B cell (primary cell): ENCODE data around the gene PCK2. TPM values are rescaled to one million over a fixed set of nuclear protein-coding genes. Genes with fewer than 3 reads are reported as not detected.

Source experiments
- ATAC-seq: fragments of 200-7000 bp; cut with Tn5 transposase; one replicate; pipeline ENCODE4 v1.10.0; 2021; ENCODE audit warnings: low read depth, mild to moderate bottlenecking, moderate number of reproducible peaks, moderate library complexity
- CTCF ChIA-PET: fragments of 350-600 bp; sonication (Branson Sonifier 250); formaldehyde crosslinking; loops from one replicate; lab custom pipeline; 2021; ENCODE audit warnings: antibody characterized with exemption, inconsistent platforms; lab: Charles Lee
- POLR2A ChIA-PET: fragments of 350-600 bp; sonication (Branson Sonifier 250); formaldehyde crosslinking; loops from one replicate; lab custom pipeline; 2021; ENCODE audit warnings: antibody characterized with exemption; lab: Charles Lee
- DNase-seq: peaks from one replicate; pipeline ENCODE4 v3.0.0; 2013
- H2AFZ ChIP-seq: 2 replicates; pipeline ENCODE4 v1.6.1; 2012; ENCODE audit warnings: mild to moderate bottlenecking, low read depth, low read length; ENCODE audit not compliant: insufficient read depth, poor library complexity, severe bottlenecking
- H3K27ac ChIP-seq, 2 donors: 1 replicate in 1 of 2; 2 replicates in 1 of 2; pipeline ENCODE4 v1.5.1; 2012 to 2013; ENCODE audit warnings: low read length in 2 of 2, mild to moderate bottlenecking in 2 of 2, moderate library complexity in 1 of 2
- H3K27me3 ChIP-seq, 4 experiments: fragments of 200-600 bp in 1 of 4; sonication (generic) in 1 of 4; replicated peaks in 1 of 4; 1 replicate in 2 of 4; 2 replicates in 2 of 4; pipeline versions ENCODE4 v1.6.1 to v1.7.0; 2013 to 2016; ENCODE audit warnings: low read length in 3 of 4, mild to moderate bottlenecking in 2 of 4, mixed read lengths in 1 of 4, moderate library complexity in 1 of 4; ENCODE audit not compliant: insufficient read depth in 4 of 4, control insufficient read depth in 3 of 4; ENCODE audit errors: control extremely low read depth in 1 of 4
- H3K36me3 ChIP-seq, 2 experiments: replicated peaks in 1 of 2; 1 replicate in 1 of 2; 2 replicates in 1 of 2; pipeline versions ENCODE4 v1.6.1 to v1.7.1; 2013; ENCODE audit warnings: low read length in 1 of 2; ENCODE audit not compliant: insufficient read depth in 2 of 2, control insufficient read depth in 1 of 2; ENCODE audit errors: control extremely low read depth in 1 of 2, extremely low read depth in 1 of 2
- H3K4me1 ChIP-seq, 2 donors: fragments of 200-600 bp in 1 of 2; sonication (generic) in 1 of 2; 1 replicate in 1 of 2; 2 replicates in 1 of 2; pipeline versions ENCODE4 v1.5.1 to v1.6.1; 2013 to 2017; ENCODE audit warnings: low read length in 2 of 2; ENCODE audit not compliant: control insufficient read depth in 2 of 2, insufficient read depth in 2 of 2
- H3K4me2 ChIP-seq: replicated peaks from 2 replicates; pipeline ENCODE3; 2012; ENCODE audit warnings: mild to moderate bottlenecking, low read depth, low read length; ENCODE audit not compliant: poor library complexity, severe bottlenecking
- H3K4me3 ChIP-seq, 5 experiments: fragments of 200-600 bp in 1 of 5; sonication (generic) in 1 of 5; 1 replicate in 3 of 5; 2 replicates in 2 of 5; pipeline versions ENCODE4 v1.5.1 to v1.7.0; 2011 to 2016; ENCODE audit warnings: low read length in 4 of 5, mild to moderate bottlenecking in 4 of 5, low read depth in 2 of 5, control low read depth in 1 of 5, moderate library complexity in 1 of 5; ENCODE audit not compliant: insufficient read depth in 1 of 5; ENCODE audit errors: control extremely low read depth in 1 of 5, extremely low read depth in 1 of 5
- H3K79me2 ChIP-seq: fragments of 200-600 bp; sonication (generic); one replicate; pipeline ENCODE4 v1.6.0; 2016; ENCODE audit warnings: low read length; ENCODE audit not compliant: control insufficient read depth, insufficient read depth
- H3K9ac ChIP-seq: fragments of 200-600 bp; sonication (generic); 2 replicates; pipeline ENCODE4 v1.6.1; 2017; ENCODE audit warnings: mild to moderate bottlenecking, low read length, moderate library complexity
- H3K9me3 ChIP-seq, 3 donors: one replicate each; pipeline versions ENCODE4 v1.6.1 to v1.7.1; 2013; ENCODE audit warnings: low read length in 2 of 3; ENCODE audit not compliant: control insufficient read depth in 2 of 3, insufficient read depth in 1 of 3; ENCODE audit errors: control extremely low read depth in 1 of 3
- H4K20me1 ChIP-seq: 2 replicates; pipeline ENCODE4 v1.6.0; 2012; ENCODE audit warnings: mild to moderate bottlenecking, low read length; ENCODE audit not compliant: insufficient read depth, control insufficient read depth, poor library complexity, severe bottlenecking
- H3K27ac Mint-ChIP-seq: one replicate; pipeline ENCODE4 v1.8.0; 2021; ENCODE audit warnings: mixed read lengths
- H3K27me3 Mint-ChIP-seq: one replicate; pipeline ENCODE4 v1.8.0; 2021; ENCODE audit warnings: mixed read lengths
- H3K4me1 Mint-ChIP-seq: one replicate; pipeline ENCODE4 v1.8.0; 2021; ENCODE audit warnings: mixed read lengths
- H3K4me3 Mint-ChIP-seq: one replicate; pipeline ENCODE4 v1.8.0; 2021; ENCODE audit warnings: mixed read lengths
- H3K9me3 Mint-ChIP-seq: one replicate; pipeline ENCODE4 v1.8.0; 2022; ENCODE audit warnings: mixed read lengths; ENCODE audit not compliant: insufficient read depth
- EZH2 ChIP-seq: IDR thresholded peaks from 2 replicates; pipeline ENCODE4 v1.6.1; 2012; ENCODE audit warnings: borderline replicate concordance, low read depth, mild to moderate bottlenecking, moderate library complexity, low read length; ENCODE audit not compliant: insufficient read depth, poor library complexity, severe bottlenecking
- WGBS: methylation state at CpG from one replicate; pipeline ENCODE4 v1.1.5; 2013; ENCODE audit warnings: missing lambda C conversion rate; ENCODE audit not compliant: insufficient coverage; 5-methylcytosine and 5-hydroxymethylcytosine counted together
- intact Hi-C: fragments of 100-400 bp; cut with micrococcal nuclease; formaldehyde crosslinking; loops from one replicate; pipeline ENCODE4 v1.10.0; 2022
- polyA plus RNA-seq: library from polyadenylated mRNA; depleted of rRNA; stranded (reverse); fragments of >200 nt; gene quantifications from 2 replicates; pipeline ENCODE4 v1.2.3, GENCODE V29; 2012
- total RNA-seq, 2 donors: library from RNA; stranded (reverse); fragments of 120-200 nt in 1 of 2; gene quantifications; 1 replicate in 1 of 2; 2 replicates in 1 of 2; pipeline versions ENCODE4 v1.2.3 to v1.2.4, GENCODE V29; 2013 to 2022
- TF ChIP-seq, protein P1 (sequence below): fragments of 200-600 bp; IDR thresholded peaks from one replicate; pipeline ENCODE4 v1.8.0; 2022; ENCODE audit warnings: antibody characterized with exemption, mild to moderate bottlenecking

Gene PCK2
- total and polyA plus RNA-seq, 2 donors (not counting 1 experiment from before 2014, with no cell fraction given), result 40.4 to 58.4 TPM

GRCh38 chr14:24092505-24093206 is 1.5 kb upstream of the PCK2 start:
- H3K4me3 ChIP-seq, result no peak overlapping the region
- ATAC-seq (no peak), DNase-seq (peak; percentile 38)
- no peaks in the 10 kb centered on the region for H3K9me3 Mint-ChIP-seq
- peak overlapping the region in 1 of 2 donors; percentile 95 for H3K27ac ChIP-seq
- no peaks in the 10 kb centered on the region for H4K20me1 ChIP-seq
- 100% methylated on average over 3 of the region's 4 CpGs for WGBS
- peak overlapping the region; percentile 95 for H3K4me3 Mint-ChIP-seq
- POLR2A ChIA-PET, result interaction anchor here (0.6 to 4.1 kb wide), 5 partner anchors 11 to 88 kb away, joined by 3 to 35 read pairs (median 6); partner anchors contain the start of genes DCAF11 and NRL
- CTCF ChIA-PET, result interaction anchor here (0.7 to 12.1 kb wide), 18 partner anchors 11 to 461 kb away, joined by 3 to 292 read pairs (median 5); partner anchors contain the start of genes CARMIL3, DCAF11, IRF9 and NRL
- H2AFZ ChIP-seq, result no peak overlapping the region
- no peaks in the 10 kb centered on the region for H3K9me3 ChIP-seq
- no peak for TF ChIP-seq EZH2
- TF ChIP-seq, protein P1, sequence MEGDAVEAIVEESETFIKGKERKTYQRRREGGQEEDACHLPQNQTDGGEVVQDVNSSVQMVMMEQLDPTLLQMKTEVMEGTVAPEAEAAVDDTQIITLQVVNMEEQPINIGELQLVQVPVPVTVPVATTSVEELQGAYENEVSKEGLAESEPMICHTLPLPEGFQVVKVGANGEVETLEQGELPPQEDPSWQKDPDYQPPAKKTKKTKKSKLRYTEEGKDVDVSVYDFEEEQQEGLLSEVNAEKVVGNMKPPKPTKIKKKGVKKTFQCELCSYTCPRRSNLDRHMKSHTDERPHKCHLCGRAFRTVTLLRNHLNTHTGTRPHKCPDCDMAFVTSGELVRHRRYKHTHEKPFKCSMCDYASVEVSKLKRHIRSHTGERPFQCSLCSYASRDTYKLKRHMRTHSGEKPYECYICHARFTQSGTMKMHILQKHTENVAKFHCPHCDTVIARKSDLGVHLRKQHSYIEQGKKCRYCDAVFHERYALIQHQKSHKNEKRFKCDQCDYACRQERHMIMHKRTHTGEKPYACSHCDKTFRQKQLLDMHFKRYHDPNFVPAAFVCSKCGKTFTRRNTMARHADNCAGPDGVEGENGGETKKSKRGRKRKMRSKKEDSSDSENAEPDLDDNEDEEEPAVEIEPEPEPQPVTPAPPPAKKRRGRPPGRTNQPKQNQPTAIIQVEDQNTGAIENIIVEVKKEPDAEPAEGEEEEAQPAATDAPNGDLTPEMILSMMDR, result no peak
- peaks cover 5 to 35% of the 10 kb centered on the region in 2 donors for H3K4me1 ChIP-seq
- H3K27me3 ChIP-seq, result no peaks in the 10 kb centered on the region
- no peak overlapping the region for H3K4me2 ChIP-seq
- intact Hi-C loops, result loop anchor here (5.0 kb wide), 1 partner anchor 525 kb away; the partner anchor contains the start of gene AP1G2
- peak overlapping the region; percentile 92 for H3K27ac Mint-ChIP-seq
- no peak overlapping the region for H3K9ac ChIP-seq
- H3K27me3 Mint-ChIP-seq, result no peaks in the 10 kb centered on the region
- H3K79me2 ChIP-seq, result peaks cover 30% of the 10 kb centered on the region
- peaks cover 38% of the 10 kb centered on the region for H3K4me1 Mint-ChIP-seq
- peaks cover 0 to 5% of the 10 kb centered on the region in 2 experiments for H3K36me3 ChIP-seq
